H1 (cell line): ENCODE measurements around the gene MRPS34. TPM values are rescaled to one million over a fixed set of nuclear protein-coding genes. Genes with fewer than 3 reads are reported as not detected.

Experiments
- GABPA ChIP-seq: IDR thresholded peaks from 2 replicates; pipeline ENCODE4 v1.6.1; 2011; ENCODE audit warnings: mild to moderate bottlenecking, low read length, moderate library complexity, borderline replicate concordance; ENCODE audit not compliant: insufficient read depth
- SUZ12 ChIP-seq: fragments of 200-600 bp; sonication (generic); IDR thresholded peaks from 2 replicates; pipeline ENCODE4 v1.6.1; 2012; ENCODE audit warnings: mild to moderate bottlenecking, inconsistent platforms, low read length, moderate library complexity, mixed read lengths
- TAF7 ChIP-seq: optimal IDR thresholded peaks from 2 replicates; pipeline ENCODE3; 2011; ENCODE audit warnings: low read depth, mild to moderate bottlenecking, inconsistent platforms, low read length, moderate library complexity, borderline replicate concordance
- TCF12 ChIP-seq: IDR thresholded peaks from 2 replicates; pipeline ENCODE4 v1.6.1; 2011; ENCODE audit warnings: low read depth, mild to moderate bottlenecking, low read length
- polyA plus RNA-seq, 7 experiments: library from polyadenylated mRNA; depleted of rRNA in 3 of 7; stranded (reverse) in 5 of 7; unstranded in 2 of 7; fragments of >200 nt in 5 of 7; fragments of 200-250 nt in 2 of 7; gene quantifications; 1 replicate in 5 of 7; 2 replicates in 1 of 7; 4 replicates in 1 of 7; pipeline versions ENCODE4 v1.2.1 to v1.2.3, GENCODE V29; 2011 to 2013; ENCODE audit warnings: missing spikeins in 2 of 7, mixed read lengths in 2 of 7
- total RNA-seq: library from RNA; stranded (reverse); fragmentation: NEBNext Ultra II Directional; extraction: Animal tissue kit (Norgen Biotek cat#: 25700); gene quantifications from 2 replicates; pipeline ENCODE4 v1.2.1, GENCODE V29; 2021

MRPS34 gene
- total and polyA plus RNA-seq, 2 of the 8 experiments (the other 6 are each of a cell fraction or from before 2014, with no cell fraction given), result 168 to 252 TPM

GRCh38 chr16:1746693-1747195 is 26.2 kb downstream of the MRPS34 start (continued):
- no peak for TF ChIP-seq TAF7
- no peak for TF ChIP-seq TCF12
- no peak for TF ChIP-seq GABPA
- TF ChIP-seq SUZ12, result no peak
